SK-N-MC (cell line): ENCODE results near the gene UBE3A.

Experiments used
- EZH2 ChIP-seq: fragments of 200-600 bp; sonication (generic); IDR thresholded peaks from one replicate; pipeline ENCODE4 v1.6.1; 2017; ENCODE audit warnings: antibody characterized with exemption
- FOXP2 ChIP-seq: optimal IDR thresholded peaks from 2 replicates; pipeline ENCODE3; 2011; ENCODE audit warnings: mild to moderate bottlenecking, moderate library complexity; ENCODE audit not compliant: insufficient read depth; ENCODE audit errors: extremely low read length, control extremely low read depth
- POLR2AphosphoS5 ChIP-seq: IDR thresholded peaks from 2 replicates; pipeline ENCODE4 v1.6.1; 2012; ENCODE audit warnings: mild to moderate bottlenecking, low read depth, low read length, borderline replicate concordance

GRCh38 chr15:25435474-25436243, 3.2 kb downstream of the UBE3A start:
- no peak for TF ChIP-seq EZH2
- no peak for TF ChIP-seq POLR2AphosphoS5
- no peak for TF ChIP-seq FOXP2
